Spinal cord (tissue), 10 donors: Measurements from ENCODE around the gene ANAPC5. TPM values are rescaled to one million over a fixed set of nuclear protein-coding genes. Genes with fewer than 3 reads are reported as not detected.

Source experiments
- DNase-seq, 6 donors: peaks; one replicate each; pipeline versions ENCODE4 v3.0.0 to v3.0.0-alpha.2; 2013 to 2015; ENCODE audit warnings: low spot score in 6 of 6, low read depth in 4 of 6
- H3K27ac ChIP-seq: one replicate; pipeline ENCODE4 v1.5.1; 2013; ENCODE audit warnings: low read depth, low read length, control low read depth
- H3K27me3 ChIP-seq: one replicate; pipeline ENCODE4 v1.6.1; 2013; ENCODE audit warnings: low read length; ENCODE audit not compliant: control insufficient read depth, insufficient read depth
- H3K36me3 ChIP-seq: one replicate; pipeline ENCODE4 v1.6.1; 2013; ENCODE audit warnings: low read length; ENCODE audit not compliant: control insufficient read depth, insufficient read depth
- H3K4me1 ChIP-seq: one replicate; pipeline ENCODE4 v1.6.1; 2013; ENCODE audit warnings: low read length; ENCODE audit not compliant: control insufficient read depth, insufficient read depth
- H3K4me3 ChIP-seq: one replicate; pipeline ENCODE4 v1.5.1; 2013; ENCODE audit warnings: low read depth, low read length, control low read depth
- H3K9me3 ChIP-seq: one replicate; pipeline ENCODE4 v1.6.1; 2013; ENCODE audit warnings: low read length; ENCODE audit not compliant: control insufficient read depth, insufficient read depth
- WGBS: methylation state at CpG from one replicate; pipeline ENCODE4 v1.1.5; 2013; ENCODE audit warnings: missing lambda C conversion rate; ENCODE audit not compliant: insufficient coverage; 5-methylcytosine and 5-hydroxymethylcytosine counted together
- polyA plus RNA-seq, 2 donors: library from polyadenylated mRNA; unstranded; fragments of 120-200 nt; gene quantifications; one replicate each; pipeline ENCODE4 v1.2.1, GENCODE V29; 2013; ENCODE audit not compliant: insufficient read length in 2 of 2
- total RNA-seq, 2 donors: library from RNA; depleted of rRNA in 1 of 2; stranded (reverse); fragments of 120-200 nt in 1 of 2; fragments of >200 nt in 1 of 2; gene quantifications; one replicate each; pipeline versions ENCODE4 v1.2.3 to v1.2.4, GENCODE V29; 2013 to 2014
- donor health status: healthy.

ANAPC5 gene
- total and polyA plus RNA-seq, 4 donors, result 131 to 186 (median 157) TPM

GRCh38 chr12:121290410-121290809 lies 61.8 kb downstream of the ANAPC5 start:
- no peak for DNase-seq
- H3K4me3 ChIP-seq, result no peak overlapping the region
- no peaks in the 10 kb centered on the region for H3K9me3 ChIP-seq
- no peaks in the 10 kb centered on the region for H3K27me3 ChIP-seq
- WGBS, result no CpG with 5 or more reads among the region's 5 CpGs
- peaks cover 21% of the 10 kb centered on the region for H3K36me3 ChIP-seq
- H3K4me1 ChIP-seq, result peaks cover 11% of the 10 kb centered on the region
- no peak overlapping the region for H3K27ac ChIP-seq

- 92% methylated on average over 5 of the region's 7 CpGs for WGBS
- H3K4me3 ChIP-seq, result no peak overlapping the region
- H3K27me3 ChIP-seq, result no peaks in the 10 kb centered on the region
- H3K4me1 ChIP-seq, result peaks cover 7% of the 10 kb centered on the region
- DNase-seq, result no peak
- peaks cover 21% of the 10 kb centered on the region for H3K36me3 ChIP-seq
- no peak overlapping the region for H3K27ac ChIP-seq
- H3K9me3 ChIP-seq, result no peaks in the 10 kb centered on the region
These were observed 62.2 kb downstream of the ANAPC5 start for GRCh38 chr12:121289962-121290361.

GRCh38 chr12:121288986-121289385 lies 63.2 kb downstream of the ANAPC5 start:
- 27% methylated on average over 2 of the region's 9 CpGs for WGBS
- Histone ChIP-seq H3K9me3 (no peaks in the 10 kb centered on the region), H3K27ac (no peak overlapping the region)

DNA sequence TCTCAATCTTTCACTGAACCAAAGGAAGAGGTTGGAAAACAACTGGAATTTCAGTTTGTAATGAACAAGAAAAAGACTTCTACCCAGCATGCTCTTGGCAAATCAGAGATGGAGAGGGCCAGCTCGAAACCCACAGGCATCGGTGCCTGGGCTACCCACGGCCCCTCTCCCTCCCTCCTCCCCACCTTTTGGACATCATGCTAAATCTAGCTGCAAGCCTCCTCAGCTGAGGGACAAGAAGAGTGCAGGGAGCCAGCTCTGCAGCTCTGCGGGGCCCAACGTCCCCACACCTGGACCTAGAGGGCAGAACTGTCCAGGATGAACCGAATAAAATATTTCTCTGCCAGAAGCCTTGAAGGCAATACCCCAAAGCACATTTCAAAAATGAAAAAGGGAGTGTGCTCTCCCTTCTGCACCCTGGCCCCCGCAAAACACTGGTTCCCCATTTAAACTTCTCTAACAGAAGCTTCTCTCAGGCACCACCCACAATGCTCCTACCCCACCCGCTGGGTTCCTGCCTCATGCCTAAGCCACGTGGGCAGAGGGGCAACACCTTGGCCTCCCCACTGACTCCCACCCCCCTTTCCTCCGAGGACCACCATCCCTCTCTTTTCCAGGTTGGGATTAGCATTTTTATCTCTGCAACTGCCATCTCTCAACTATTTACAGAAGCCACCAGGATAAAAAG lies 63.9 kb downstream of the ANAPC5 start:
- WGBS, result 59% methylated on average over 8 of the region's 10 CpGs
- no peak for DNase-seq

More at GRCh38 chr12:121288986-121289385, 63.2 kb downstream of the ANAPC5 start:
- no peaks in the 10 kb centered on the region for H3K27me3 ChIP-seq
- DNase-seq, result no peak
- peaks cover 7% of the 10 kb centered on the region for H3K4me1 ChIP-seq
- H3K4me3 ChIP-seq, result no peak overlapping the region
- H3K36me3 ChIP-seq, result peaks cover 21% of the 10 kb centered on the region

GRCh38 chr12:121287267-121287954 lies 64.8 kb downstream of the ANAPC5 start:
- Histone ChIP-seq H3K36me3 (peaks cover 18% of the 10 kb centered on the region), H3K4me1 (peaks cover 7% of the 10 kb centered on the region), H3K9me3 (no peaks in the 10 kb centered on the region), H3K27ac (no peak overlapping the region), H3K4me3 (no peak overlapping the region), H3K27me3 (no peaks in the 10 kb centered on the region)
- WGBS, result 91% methylated on average over 9 of the region's 10 CpGs
- DNase-seq, result no peak

More for the DNA sequence above, 63.9 kb downstream of the ANAPC5 start:
- Histone ChIP-seq H3K27me3 (no peaks in the 10 kb centered on the region), H3K9me3 (no peaks in the 10 kb centered on the region), H3K4me1 (peaks cover 7% of the 10 kb centered on the region), H3K36me3 (peaks cover 24% of the 10 kb centered on the region), H3K27ac (no peak overlapping the region), H3K4me3 (no peak overlapping the region)

- WGBS, result 100% methylated on average over 1 of the region's 1 CpG
- Histone ChIP-seq H3K27ac (no peak overlapping the region), H3K9me3 (no peaks in the 10 kb centered on the region), H3K4me1 (peaks cover 7% of the 10 kb centered on the region), H3K36me3 (peaks cover 12% of the 10 kb centered on the region), H3K27me3 (no peaks in the 10 kb centered on the region), H3K4me3 (no peak overlapping the region)
- no peak for DNase-seq
These were observed 66.4 kb downstream of the ANAPC5 start for GRCh38 chr12:121285856-121286255.

GRCh38 chr12:121284551-121285390 lies 67.4 kb downstream of the ANAPC5 start:
- H3K4me3 ChIP-seq, result no peak overlapping the region
- WGBS, result 91% methylated on average over 12 of the region's 14 CpGs
- no peak overlapping the region for H3K27ac ChIP-seq
- no peak for DNase-seq
- peaks cover 8% of the 10 kb centered on the region for H3K4me1 ChIP-seq
- no peaks in the 10 kb centered on the region for H3K9me3 ChIP-seq
- no peaks in the 10 kb centered on the region for H3K27me3 ChIP-seq
- peaks cover 9% of the 10 kb centered on the region for H3K36me3 ChIP-seq

GRCh38 chr12:121283841-121284240 lies 68.4 kb downstream of the ANAPC5 start:
- Histone ChIP-seq H3K27ac (no peak overlapping the region), H3K4me1 (peaks cover 15% of the 10 kb centered on the region), H3K4me3 (no peak overlapping the region), H3K9me3 (no peaks in the 10 kb centered on the region), H3K27me3 (no peaks in the 10 kb centered on the region), H3K36me3 (peaks cover 12% of the 10 kb centered on the region)
- 95% methylated on average over 6 of the region's 6 CpGs for WGBS
- no peak for DNase-seq

GRCh38 chr12:121283388-121283787 lies 68.8 kb downstream of the ANAPC5 start:
- peaks cover 17% of the 10 kb centered on the region for H3K4me1 ChIP-seq

More at GRCh38 chr12:121283388-121283787, 68.8 kb downstream of the ANAPC5 start:
- 71% methylated on average over 1 of the region's 5 CpGs for WGBS
- H3K36me3 ChIP-seq, result peaks cover 13% of the 10 kb centered on the region
- H3K27me3 ChIP-seq, result no peaks in the 10 kb centered on the region
- H3K27ac ChIP-seq, result no peak overlapping the region
- no peak overlapping the region for H3K4me3 ChIP-seq
- H3K9me3 ChIP-seq, result no peaks in the 10 kb centered on the region
- DNase-seq, result no peak
